Naive B cell (primary cell): ENCODE measurements around the gene KIN. TPM values are rescaled to one million over a fixed set of nuclear protein-coding genes. Genes with fewer than 3 reads are reported as not detected.

Experiments used
- ATAC-seq, 2 donors: fragments of 150-1000 bp; cut with Tn5 transposase; 2 replicates each; pipeline ENCODE4 v1.10.0; 2021; ENCODE audit warnings: low read depth in 2 of 2, mild to moderate bottlenecking in 2 of 2, moderate library complexity in 2 of 2
- DNase-seq: peaks from one replicate; pipeline ENCODE4 v3.0.0; 2022
- H3K27ac Mint-ChIP-seq, 6 donors: one replicate each; pipeline ENCODE4 v1.8.0; 2020 to 2022; ENCODE audit warnings: mild to moderate bottlenecking in 6 of 6, mixed read lengths in 6 of 6, moderate library complexity in 5 of 6, inconsistent platforms in 2 of 6
- H3K27me3 Mint-ChIP-seq, 3 donors: one replicate each; pipeline ENCODE4 v1.8.0; 2021 to 2022; ENCODE audit warnings: mixed read lengths in 3 of 3, mild to moderate bottlenecking in 1 of 3
- H3K36me3 Mint-ChIP-seq, 2 donors: one replicate each; pipeline ENCODE4 v1.8.0; 2020 to 2022; ENCODE audit warnings: mixed read lengths in 2 of 2, inconsistent platforms in 1 of 2, mild to moderate bottlenecking in 1 of 2
- H3K4me1 Mint-ChIP-seq, 3 donors: one replicate each; pipeline ENCODE4 v1.8.0; 2020 to 2022; ENCODE audit warnings: mixed read lengths in 3 of 3, inconsistent platforms in 1 of 3, mild to moderate bottlenecking in 1 of 3, moderate library complexity in 1 of 3
- H3K4me3 Mint-ChIP-seq, 8 donors: one replicate each; pipeline ENCODE4 v1.8.0; 2020 to 2022; ENCODE audit warnings: mild to moderate bottlenecking in 8 of 8, mixed read lengths in 8 of 8, moderate library complexity in 8 of 8, inconsistent platforms in 2 of 8
- H3K9me3 Mint-ChIP-seq, 7 donors: one replicate each; pipeline ENCODE4 v1.8.0; 2020 to 2022; ENCODE audit warnings: mixed read lengths in 7 of 7, mild to moderate bottlenecking in 5 of 7, inconsistent platforms in 2 of 7, moderate library complexity in 1 of 7
- polyA plus RNA-seq, 6 donors: library from polyadenylated mRNA; unstranded; fragments of 300-500 nt; fragmentation: Illumina TruSeq; gene quantifications; one replicate each; pipeline ENCODE4 v1.2.3, GENCODE V29; 2021; ENCODE audit warnings: low read depth in 6 of 6

KIN gene
- polyA plus RNA-seq, 6 donors from 2014 or later: 5.3 to 17.9 (median 6.0) TPM

DNA sequence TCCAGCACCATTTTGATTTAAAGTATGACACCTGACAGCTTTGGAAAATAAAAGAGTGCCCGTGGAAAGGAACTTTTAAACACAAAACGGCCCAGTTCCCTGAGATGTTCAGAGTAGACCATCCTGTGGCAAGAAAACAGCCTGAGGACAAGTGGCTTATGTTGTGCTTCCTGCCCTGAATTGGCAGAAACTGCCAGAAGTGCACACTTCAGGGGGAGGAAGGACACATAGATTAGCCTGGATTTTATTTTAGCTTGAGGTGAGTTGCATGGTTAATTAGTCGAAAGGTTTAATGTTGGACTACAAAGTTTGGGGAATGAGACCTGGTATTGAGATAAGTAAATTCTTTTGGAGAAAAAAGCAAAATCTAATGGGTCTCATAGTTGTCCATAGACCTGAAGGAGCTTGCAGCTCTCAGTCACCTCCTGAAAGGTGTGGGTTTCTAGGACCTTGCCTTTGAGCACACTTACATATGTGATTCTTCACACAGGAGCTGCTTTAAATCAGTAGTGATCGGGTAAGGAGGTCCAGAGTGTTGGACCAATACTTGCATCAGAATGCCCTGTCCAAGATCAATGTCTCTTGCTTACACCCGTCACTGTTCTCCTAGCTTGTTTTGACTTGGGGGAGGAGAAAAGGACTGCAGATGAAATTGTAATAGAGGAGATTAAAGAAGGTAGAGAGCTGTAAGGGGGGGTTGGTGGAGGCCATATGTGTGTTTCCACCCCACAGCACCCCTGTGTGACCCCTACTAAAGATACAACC lies 79.8 kb downstream of the KIN start:
- DNase-seq (no peak), ATAC-seq (no peak)
- H3K4me1 Mint-ChIP-seq: no peaks in the 10 kb centered on the region
- H3K9me3 Mint-ChIP-seq: peaks cover 0 to 5% (median 0%) of the 10 kb centered on the region in 7 donors
- H3K36me3 Mint-ChIP-seq: no peaks in the 10 kb centered on the region
- H3K27ac Mint-ChIP-seq: no peak overlapping the region
- no peak overlapping the region for H3K4me3 Mint-ChIP-seq
- H3K27me3 Mint-ChIP-seq: peaks cover 30 to 50% (median 38%) of the 10 kb centered on the region in 3 donors

DNA sequence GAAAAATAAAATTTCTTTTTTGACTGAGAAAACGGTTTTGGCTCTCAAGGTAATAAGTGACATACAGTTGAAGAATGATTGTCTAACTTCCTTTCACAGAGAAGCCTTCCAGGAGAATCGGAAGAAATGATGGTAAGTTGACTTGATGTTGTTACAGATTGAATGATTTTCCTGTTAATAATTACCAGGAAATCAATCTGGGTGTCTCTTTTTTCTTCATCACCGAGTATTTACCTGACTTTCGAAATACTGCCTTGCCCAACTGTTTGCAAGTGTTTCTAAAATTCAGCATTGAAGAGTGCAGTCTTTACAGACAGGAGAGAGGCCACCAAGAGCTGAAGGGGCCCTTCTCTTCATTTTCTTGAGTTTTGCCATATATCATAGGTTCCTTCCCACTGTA lies 80.7 kb downstream of the KIN start:
- H3K4me3 Mint-ChIP-seq: no peak overlapping the region
- H3K9me3 Mint-ChIP-seq: peaks cover 0 to 5% (median 0%) of the 10 kb centered on the region in 7 donors
- H3K36me3 Mint-ChIP-seq: no peaks in the 10 kb centered on the region
- peaks cover 36 to 50% (median 47%) of the 10 kb centered on the region in 3 donors for H3K27me3 Mint-ChIP-seq
- DNase-seq (no peak), ATAC-seq (no peak)
- no peak overlapping the region for H3K27ac Mint-ChIP-seq
- no peaks in the 10 kb centered on the region for H3K4me1 Mint-ChIP-seq

DNA sequence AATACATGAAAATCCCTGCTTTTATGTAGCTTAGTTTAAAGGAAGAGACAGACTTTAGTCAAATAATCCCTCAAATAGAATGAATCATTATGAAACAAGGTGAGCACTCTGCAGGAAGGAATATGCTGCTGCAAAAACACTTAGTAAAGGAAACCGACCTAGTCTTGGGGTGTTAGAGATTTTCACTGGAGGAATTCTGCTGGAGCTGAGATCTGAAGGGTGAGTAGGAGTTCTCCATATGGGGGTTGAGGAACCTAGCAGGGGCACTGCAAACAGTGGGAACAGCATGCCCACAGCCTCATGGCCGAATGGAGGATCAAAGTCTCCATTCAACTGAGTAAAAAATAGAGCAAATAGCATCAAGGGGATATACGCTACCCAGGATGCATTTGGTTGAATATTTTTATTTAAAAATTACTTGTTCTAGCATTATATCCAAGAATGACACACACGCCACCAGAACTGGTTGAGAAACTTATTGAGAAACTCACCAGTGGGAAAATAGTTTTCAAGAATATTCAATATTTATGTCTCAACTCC lies 81.2 kb downstream of the KIN start:
- DNase-seq: no peak
- Mint-ChIP-seq H3K9me3 (peaks cover 0 to 5% (median 0%) of the 10 kb centered on the region in 7 donors), H3K4me3 (no peak overlapping the region), H3K4me1 (no peaks in the 10 kb centered on the region), H3K36me3 (no peaks in the 10 kb centered on the region), H3K27ac (no peak overlapping the region), H3K27me3 (peaks cover 37 to 51% (median 47%) of the 10 kb centered on the region in 3 donors)
- no peak for ATAC-seq

DNA sequence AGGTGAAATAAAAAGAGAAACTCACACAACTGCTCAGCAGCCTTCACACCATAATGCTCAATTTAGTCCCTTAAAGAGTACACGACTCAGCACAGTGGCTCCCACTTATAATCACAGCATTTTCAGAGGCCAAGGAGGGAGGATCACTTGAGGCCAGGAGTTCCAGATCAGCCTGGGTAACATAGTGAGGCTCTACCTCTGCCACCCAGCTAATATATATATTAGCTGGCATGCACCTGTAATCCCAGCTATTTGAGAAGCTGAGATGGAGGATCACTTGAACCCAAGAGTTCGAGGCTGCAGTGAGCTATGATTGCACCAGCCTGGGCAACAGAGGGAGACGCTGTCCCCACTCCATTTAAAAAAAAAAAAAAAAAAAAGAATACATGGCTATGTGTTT lies 82.5 kb downstream of the KIN start:
- H3K27ac Mint-ChIP-seq: no peak overlapping the region
- DNase-seq: no peak
- no peaks in the 10 kb centered on the region for H3K9me3 Mint-ChIP-seq
- ATAC-seq: no peak
- no peaks in the 10 kb centered on the region for H3K36me3 Mint-ChIP-seq
- no peaks in the 10 kb centered on the region for H3K4me1 Mint-ChIP-seq
- H3K27me3 Mint-ChIP-seq: peaks cover 37 to 52% (median 40%) of the 10 kb centered on the region in 3 donors
- no peak overlapping the region for H3K4me3 Mint-ChIP-seq

DNA sequence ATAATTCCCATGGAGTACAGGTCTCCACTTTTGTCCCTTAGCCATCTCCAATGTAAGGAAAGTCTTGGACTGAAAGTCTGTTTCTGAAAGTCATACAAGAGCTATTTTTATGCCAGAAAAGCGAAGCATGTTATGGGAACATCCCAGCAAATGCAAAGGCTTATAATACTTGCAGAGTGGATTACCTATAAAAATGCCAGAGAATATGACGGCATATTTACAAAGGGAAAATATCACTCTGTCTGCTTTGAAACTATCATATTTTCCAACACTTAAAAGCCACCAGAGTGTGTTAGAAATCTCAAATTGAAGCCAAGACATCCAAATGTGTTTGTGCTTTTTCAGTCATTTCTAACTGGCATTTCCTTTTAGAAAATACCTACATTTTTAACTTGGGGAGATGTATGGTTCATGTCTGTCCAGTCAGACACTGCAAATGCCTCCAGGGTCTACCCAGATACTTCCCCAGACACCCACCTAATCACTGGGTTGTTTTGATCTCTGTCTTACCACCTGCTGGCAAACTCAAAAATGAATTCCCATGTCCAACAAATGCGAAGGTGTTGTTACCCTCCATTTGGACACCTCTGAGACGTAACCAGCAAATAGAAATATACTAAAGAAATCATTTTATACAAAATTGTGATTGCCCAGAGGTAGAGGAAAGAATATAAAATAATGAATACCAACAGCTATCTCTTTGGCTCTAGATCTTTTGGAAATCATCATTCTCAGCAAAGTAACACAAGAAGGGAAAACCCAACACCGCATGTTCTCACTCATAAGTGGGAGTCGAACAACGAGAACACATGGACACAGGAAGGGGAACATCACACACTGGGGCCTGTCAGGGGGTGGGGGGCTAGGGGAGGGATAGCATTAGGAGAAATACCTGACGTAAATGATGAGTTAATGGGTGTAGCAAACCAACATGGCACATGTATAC lies 83.4 kb downstream of the KIN start:
- Mint-ChIP-seq H3K27ac (no peak overlapping the region), H3K4me3 (no peak overlapping the region), H3K27me3 (peaks cover 38 to 61% (median 46%) of the 10 kb centered on the region in 3 donors), H3K36me3 (no peaks in the 10 kb centered on the region), H3K9me3 (no peaks in the 10 kb centered on the region), H3K4me1 (no peaks in the 10 kb centered on the region)
- DNase-seq (no peak), ATAC-seq (no peak)

DNA sequence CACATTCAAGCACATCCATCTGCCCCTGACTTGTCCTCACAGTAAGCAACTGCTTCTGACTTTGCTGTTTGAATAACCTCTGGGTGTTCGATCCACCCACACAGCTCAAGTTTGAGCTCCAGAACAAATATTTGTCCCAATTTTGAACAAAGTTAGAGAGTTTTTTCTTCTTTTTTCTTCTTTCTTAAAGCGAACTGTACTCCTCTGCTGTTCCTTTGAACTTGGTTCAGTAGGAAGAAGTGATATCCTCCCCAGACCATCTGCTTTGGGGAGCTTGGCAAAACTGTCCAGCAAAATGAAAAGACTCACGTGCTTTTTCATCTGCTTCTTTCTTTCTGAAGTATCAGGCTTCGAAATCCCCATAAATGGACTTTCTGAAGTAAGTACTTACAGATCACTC lies 84.7 kb downstream of the KIN start, which contains the start of gene ITIH2:
Gene ITIH2 (plus strand): TSS at position 177 of the 400 bp plus-strand sequence. CDS start 119 bp downstream, at position 296.
- Mint-ChIP-seq H3K4me1 (no peaks in the 10 kb centered on the region), H3K27me3 (peaks cover 46 to 69% (median 52%) of the 10 kb centered on the region in 3 donors), H3K27ac (no peak within 1 kb of the TSS), H3K9me3 (no peaks in the 10 kb centered on the region), H3K36me3 (no peaks in the 10 kb centered on the region), H3K4me3 (no peak within 1 kb of the TSS)
- ATAC-seq (no peak), DNase-seq (no peak)

DNA sequence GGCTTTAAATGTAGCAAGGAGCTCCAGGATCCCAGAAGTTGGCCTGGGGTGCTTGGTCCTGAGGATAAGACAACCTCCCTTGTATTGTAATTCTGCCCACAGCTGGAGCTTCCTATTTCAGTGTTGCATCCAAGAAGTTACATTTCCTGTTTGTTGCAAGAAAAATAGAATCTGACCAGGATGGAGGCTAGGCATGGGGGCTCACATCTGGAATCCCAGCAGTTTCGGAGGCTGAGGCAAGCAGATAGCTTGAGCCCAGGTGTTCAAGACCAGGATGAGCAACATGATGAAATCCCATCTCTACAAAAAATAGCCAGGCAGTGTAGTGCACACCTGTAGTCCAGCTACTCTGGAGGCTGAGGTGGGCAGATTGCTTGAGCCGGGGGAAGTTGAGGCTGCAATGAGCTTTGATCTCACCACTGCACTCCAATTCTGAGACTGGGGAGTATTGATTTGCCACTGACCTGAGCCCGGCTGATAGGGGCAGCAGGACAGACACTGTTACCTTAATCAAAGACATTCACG lies 85.4 kb downstream of the KIN start:
- Mint-ChIP-seq H3K4me3 (no peak overlapping the region), H3K9me3 (no peaks in the 10 kb centered on the region), H3K4me1 (no peaks in the 10 kb centered on the region), H3K27ac (no peak overlapping the region), H3K36me3 (no peaks in the 10 kb centered on the region), H3K27me3 (peaks cover 46 to 69% (median 47%) of the 10 kb centered on the region in 3 donors)
- no peak for DNase-seq
- no peak for ATAC-seq

DNA sequence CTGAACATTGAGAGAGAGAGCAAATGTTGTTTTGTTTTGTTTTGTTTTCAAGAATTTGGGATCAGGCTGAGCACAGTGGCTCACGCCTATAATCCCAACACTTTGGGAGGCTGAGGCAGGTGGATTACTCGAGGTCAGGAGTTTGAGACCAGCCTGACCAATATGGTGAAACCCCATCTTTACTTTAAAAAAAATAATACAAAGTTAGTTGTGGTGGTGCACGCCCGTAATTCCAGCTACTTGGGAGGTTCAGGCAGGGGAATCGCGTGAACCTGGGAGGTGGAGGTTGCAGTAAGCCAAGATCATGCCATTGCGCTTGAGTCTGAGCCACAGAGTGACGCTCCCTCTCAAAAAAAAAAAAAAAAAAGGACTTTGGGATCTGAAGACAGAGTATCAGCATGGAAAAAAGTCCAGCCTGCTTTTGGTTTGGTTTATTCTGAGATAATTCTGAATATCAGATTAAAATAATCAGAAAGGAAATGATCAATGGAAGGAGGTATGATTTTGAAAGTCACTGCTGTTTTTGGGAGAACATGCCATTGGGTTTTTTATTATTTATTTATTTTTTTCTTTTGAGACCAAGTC lies 86.5 kb downstream of the KIN start:
- no peak overlapping the region for H3K4me3 Mint-ChIP-seq
- no peaks in the 10 kb centered on the region for H3K4me1 Mint-ChIP-seq
- no peaks in the 10 kb centered on the region for H3K9me3 Mint-ChIP-seq
- no peak overlapping the region for H3K27ac Mint-ChIP-seq
- peaks cover 40 to 69% (median 44%) of the 10 kb centered on the region in 3 donors for H3K27me3 Mint-ChIP-seq
- ATAC-seq (no peak), DNase-seq (no peak)
- no peaks in the 10 kb centered on the region for H3K36me3 Mint-ChIP-seq

Other genes starting within 250 kb of the KIN start
- gene ITIH5, start 121.0 kb downstream of the KIN start, polyA plus RNA-seq: not detected
- gene ITIH2, start 84.7 kb downstream of the KIN start, polyA plus RNA-seq: not detected
- 100 to 1,000 TPM; 322 to 428 (median 383) TPM for gene ATP5F1C, start 184 bp upstream of the KIN start, polyA plus RNA-seq
- 10 to 100 TPM in 1 of 6 donors, 1 to 10 TPM in 5; 6.3 to 17.3 (median 9.5) TPM for gene TAF3, start 30.5 kb upstream of the KIN start, polyA plus RNA-seq